Stimulated activated naive B cell treated with anti-CD40 and anti-IgM and Interleukin-4, amounts not matched to agents 10 μg/mL and 1 μg/mL and 100 μg/mL, for 72 hours (primary cell): Measurements from ENCODE around the gene KCNH6.

Experiments used
- ATAC-seq, 2 donors: fragments of 150-1000 bp; cut with Tn5 transposase; replicated peaks; 2 replicates each; pipeline ENCODE4 v1.10.0; 2021; ENCODE audit warnings: moderate library complexity in 1 of 2
- DNase-seq: peaks from one replicate; pipeline ENCODE4 v3.0.0; 2021
- H3K27ac Mint-ChIP-seq: one replicate; pipeline ENCODE4 v1.8.0; 2022; ENCODE audit warnings: mild to moderate bottlenecking, mixed read lengths
- H3K27me3 Mint-ChIP-seq, 2 donors: one replicate each; pipeline ENCODE4 v1.8.0; 2022; ENCODE audit warnings: mixed read lengths in 2 of 2
- H3K36me3 Mint-ChIP-seq, 2 donors: one replicate each; pipeline ENCODE4 v1.8.0; 2022; ENCODE audit warnings: mixed read lengths in 2 of 2, mild to moderate bottlenecking in 1 of 2
- H3K4me1 Mint-ChIP-seq, 2 donors: one replicate each; pipeline ENCODE4 v1.8.0; 2022; ENCODE audit warnings: mixed read lengths in 2 of 2, mild to moderate bottlenecking in 1 of 2
- H3K4me3 Mint-ChIP-seq, 2 donors: one replicate each; pipeline ENCODE4 v1.8.0; 2022; ENCODE audit warnings: mild to moderate bottlenecking in 2 of 2, mixed read lengths in 2 of 2, moderate library complexity in 1 of 2
- H3K9me3 Mint-ChIP-seq, 2 donors: one replicate each; pipeline ENCODE4 v1.8.0; 2022; ENCODE audit warnings: mixed read lengths in 2 of 2, mild to moderate bottlenecking in 1 of 2

Gene KCNH6

DNA sequence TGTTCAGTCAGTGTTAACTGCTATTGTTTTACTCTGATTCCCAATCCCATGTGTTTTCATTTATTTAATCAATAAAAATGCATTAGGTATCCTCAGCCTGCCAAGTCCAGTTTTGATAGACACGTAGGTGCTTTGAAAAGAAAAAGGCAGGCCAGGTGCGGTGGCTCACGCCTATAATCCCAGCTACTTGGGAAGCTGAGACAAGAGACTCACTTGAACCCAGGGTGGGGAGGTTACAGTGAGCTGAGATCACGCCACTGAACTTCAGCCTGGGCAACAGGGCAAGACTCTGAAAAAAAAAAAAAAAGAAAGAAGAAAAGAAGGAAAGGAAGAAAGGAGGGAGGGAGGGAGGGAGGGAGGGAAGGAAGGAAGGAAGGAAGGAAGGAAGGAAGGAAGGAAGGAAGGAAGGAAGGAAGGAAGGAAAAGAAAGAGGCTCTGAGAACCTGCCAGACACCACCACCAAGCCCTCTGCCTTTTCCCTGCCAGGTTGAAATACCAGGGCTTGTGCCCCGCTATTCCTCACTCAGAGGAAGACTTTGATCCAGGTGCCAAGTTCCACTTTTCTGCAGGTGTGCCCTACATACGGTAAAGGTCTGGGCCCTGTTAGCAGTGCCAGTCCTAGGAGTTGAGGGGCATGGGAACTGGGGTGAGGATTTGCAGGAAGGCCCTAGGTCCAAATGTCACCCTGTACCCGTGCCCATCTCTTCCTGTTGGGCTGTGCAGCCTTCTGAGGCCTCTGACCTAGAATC is 10.1 kb upstream of the KCNH6 start:
- ATAC-seq (no peak), DNase-seq (no peak)
- peaks cover 9 to 10% of the 10 kb centered on the region in 2 donors for H3K4me1 Mint-ChIP-seq
- peaks cover 17 to 48% of the 10 kb centered on the region in 2 donors for H3K27me3 Mint-ChIP-seq
- H3K36me3 Mint-ChIP-seq = no peaks in the 10 kb centered on the region
- H3K27ac Mint-ChIP-seq = no peak overlapping the region
- no peaks in the 10 kb centered on the region for H3K9me3 Mint-ChIP-seq
- H3K4me3 Mint-ChIP-seq = no peak overlapping the region

DNA sequence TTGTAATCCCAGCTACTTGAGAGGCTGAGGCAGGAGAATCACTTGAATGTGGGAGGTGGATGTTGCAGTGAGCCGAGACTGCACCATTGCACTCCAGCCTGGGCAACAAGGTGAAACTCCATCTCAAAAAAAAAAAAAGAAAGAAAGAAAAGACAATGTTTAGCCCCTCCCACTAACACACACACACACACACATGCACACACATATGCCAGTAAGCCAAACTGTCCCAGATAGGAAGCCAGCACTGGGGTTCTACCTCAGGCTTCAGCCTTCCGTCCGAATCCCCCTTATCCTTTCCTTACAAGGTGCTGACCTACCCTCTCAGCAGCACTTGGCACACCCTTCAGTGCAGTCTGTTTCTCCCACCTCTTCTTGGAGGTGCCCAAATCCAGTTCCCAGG is 8.7 kb upstream of the KCNH6 start:
- no peaks in the 10 kb centered on the region for H3K36me3 Mint-ChIP-seq
- peaks cover 19 to 41% of the 10 kb centered on the region in 2 donors for H3K27me3 Mint-ChIP-seq
- H3K4me1 Mint-ChIP-seq = peaks cover 9 to 10% of the 10 kb centered on the region in 2 donors
- no peak overlapping the region for H3K4me3 Mint-ChIP-seq
- no peak overlapping the region for H3K27ac Mint-ChIP-seq
- DNase-seq = no peak
- ATAC-seq = no peak
- no peaks in the 10 kb centered on the region for H3K9me3 Mint-ChIP-seq

DNA sequence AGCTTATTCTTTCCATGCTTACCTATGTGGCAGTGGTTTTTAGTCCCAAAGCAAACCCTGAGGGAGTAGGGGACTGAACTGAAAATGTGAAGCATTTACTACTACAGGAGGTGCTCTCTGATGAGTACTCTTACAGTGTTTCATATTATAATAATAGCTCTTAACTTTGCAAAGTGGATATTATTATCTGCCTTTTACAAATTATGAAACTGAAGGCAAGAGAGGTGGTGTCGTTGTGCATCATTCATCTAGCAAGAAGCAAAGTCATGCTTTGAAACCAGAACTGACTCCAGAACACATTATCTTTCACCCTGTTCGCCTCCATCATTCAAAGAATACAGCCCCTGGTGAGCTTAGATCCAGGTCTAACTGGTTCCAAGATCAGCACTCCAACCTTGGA is 8.2 kb upstream of the KCNH6 start:
- Mint-ChIP-seq H3K36me3 (no peaks in the 10 kb centered on the region), H3K9me3 (no peaks in the 10 kb centered on the region), H3K4me1 (peaks cover 9 to 10% of the 10 kb centered on the region in 2 donors), H3K27ac (no peak overlapping the region), H3K4me3 (no peak overlapping the region), H3K27me3 (peaks cover 23 to 44% of the 10 kb centered on the region in 2 donors)
- DNase-seq (no peak), ATAC-seq (peak in 1 of 2 donors; percentile 51)

DNA sequence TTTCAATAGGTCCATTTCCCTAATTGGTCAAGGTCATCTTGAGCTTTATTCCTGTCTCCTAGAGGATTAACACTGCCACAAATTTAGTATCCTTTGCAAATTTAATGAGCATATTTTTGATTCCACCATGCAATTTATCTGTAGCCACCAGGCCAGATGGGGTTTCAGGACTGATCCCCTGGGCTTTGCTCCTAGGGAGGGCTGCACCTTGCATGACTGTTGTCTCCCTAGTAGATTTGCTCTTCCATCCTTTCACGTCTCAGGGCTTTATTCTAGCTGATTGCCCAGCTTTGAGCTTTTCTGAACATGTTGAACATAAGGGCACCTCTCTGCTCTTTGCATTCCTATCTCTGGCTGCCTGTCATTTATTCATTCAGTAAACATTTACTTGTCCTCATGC is 7.7 kb upstream of the KCNH6 start:
- ATAC-seq (no peak), DNase-seq (no peak)
- Mint-ChIP-seq H3K4me1 (peaks cover 9 to 10% of the 10 kb centered on the region in 2 donors), H3K9me3 (no peaks in the 10 kb centered on the region), H3K4me3 (no peak overlapping the region), H3K27ac (no peak overlapping the region), H3K27me3 (peaks cover 22 to 46% of the 10 kb centered on the region in 2 donors), H3K36me3 (no peaks in the 10 kb centered on the region)

DNA sequence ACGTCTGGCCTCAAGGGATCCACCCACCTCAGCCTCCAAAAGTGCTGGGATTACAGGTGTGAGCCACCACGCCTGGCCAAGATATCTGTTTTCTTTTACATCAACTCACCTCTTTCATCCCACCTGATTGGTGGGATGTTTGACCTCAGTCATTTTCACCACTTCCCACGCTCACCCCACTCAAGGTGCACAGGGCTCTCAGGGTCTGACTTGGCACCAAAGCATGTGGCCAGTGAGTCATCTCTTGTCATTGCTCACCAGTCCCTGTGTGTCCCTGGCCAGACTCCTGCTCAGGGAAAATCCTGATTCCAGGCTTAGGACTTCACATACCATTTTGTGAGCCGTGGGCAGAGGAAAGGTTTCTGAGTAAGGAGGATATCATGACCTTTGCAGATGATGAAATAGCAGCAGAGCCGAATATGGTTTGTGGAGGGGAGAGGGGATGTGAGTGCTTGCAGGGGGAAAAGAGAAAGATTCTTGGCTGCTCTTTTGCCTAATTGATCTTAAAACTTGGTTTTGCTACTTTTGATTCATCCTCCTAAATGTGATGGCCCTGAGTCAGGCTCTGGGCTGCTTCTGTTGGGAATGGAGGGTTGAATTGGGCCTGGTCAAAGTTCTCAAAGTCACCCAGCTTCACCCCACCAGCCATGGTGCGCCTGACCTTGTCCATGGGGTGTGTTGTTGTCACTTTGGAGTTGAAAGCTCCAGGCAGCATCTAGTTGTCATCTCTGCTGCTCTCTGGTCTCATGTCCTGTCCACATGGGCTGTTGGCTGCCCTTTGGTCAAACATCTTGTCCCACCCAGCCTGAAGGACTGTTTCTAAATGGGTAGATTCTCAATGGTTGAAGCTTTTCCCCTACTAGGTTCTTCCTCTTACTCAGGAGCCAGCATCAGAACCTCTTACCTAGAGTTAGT is 6.0 kb upstream of the KCNH6 start:
- H3K9me3 Mint-ChIP-seq = no peaks in the 10 kb centered on the region
- H3K27me3 Mint-ChIP-seq = peaks cover 34 to 62% of the 10 kb centered on the region in 2 donors
- ATAC-seq (peak; percentile 57 to 75), DNase-seq (peak; percentile 6)
- no peaks in the 10 kb centered on the region for H3K36me3 Mint-ChIP-seq
- peak overlapping the region; percentile 63 for H3K27ac Mint-ChIP-seq
- H3K4me1 Mint-ChIP-seq = peaks cover 9 to 10% of the 10 kb centered on the region in 2 donors
- no peak overlapping the region for H3K4me3 Mint-ChIP-seq

DNA sequence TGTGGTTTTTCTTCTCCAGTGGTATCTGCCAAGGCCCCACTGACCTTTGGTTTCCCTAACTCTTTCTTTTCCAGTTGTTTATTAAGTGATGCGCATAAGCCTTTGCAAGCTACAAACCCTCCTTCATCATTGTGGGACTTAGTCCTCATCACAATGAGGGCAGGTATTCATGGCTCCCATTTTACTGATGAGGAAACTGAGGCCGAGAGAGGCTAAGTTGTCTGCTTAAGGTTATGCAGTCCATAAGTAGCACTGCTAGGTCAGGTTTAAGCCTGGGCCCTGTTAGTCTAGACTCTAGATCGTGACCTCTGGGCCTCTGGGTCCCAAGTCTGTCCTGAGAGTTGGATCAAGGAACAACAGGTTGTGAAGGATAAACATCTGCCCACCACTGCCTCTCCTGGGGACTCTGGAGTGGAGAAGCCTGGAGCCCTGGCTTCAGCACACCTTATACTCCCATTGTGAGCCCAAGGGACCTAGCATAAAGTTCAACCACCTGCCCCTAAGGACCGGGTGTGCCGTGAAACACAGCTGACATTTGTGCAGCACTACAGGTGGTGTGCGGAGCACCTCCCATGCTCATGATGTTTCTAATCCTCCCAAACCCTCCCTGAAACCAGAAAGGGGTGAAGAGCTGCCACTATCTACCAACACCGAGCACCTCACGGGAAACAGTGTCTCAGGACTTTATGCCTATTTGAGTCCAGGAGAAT is 5.2 kb upstream of the KCNH6 start:
- Mint-ChIP-seq H3K9me3 (no peaks in the 10 kb centered on the region), H3K4me3 (no peak overlapping the region), H3K27ac (no peak overlapping the region), H3K36me3 (no peaks in the 10 kb centered on the region), H3K27me3 (peaks cover 30 to 65% of the 10 kb centered on the region in 2 donors), H3K4me1 (peaks cover 9 to 10% of the 10 kb centered on the region in 2 donors)
- DNase-seq (no peak), ATAC-seq (no peak)

DNA sequence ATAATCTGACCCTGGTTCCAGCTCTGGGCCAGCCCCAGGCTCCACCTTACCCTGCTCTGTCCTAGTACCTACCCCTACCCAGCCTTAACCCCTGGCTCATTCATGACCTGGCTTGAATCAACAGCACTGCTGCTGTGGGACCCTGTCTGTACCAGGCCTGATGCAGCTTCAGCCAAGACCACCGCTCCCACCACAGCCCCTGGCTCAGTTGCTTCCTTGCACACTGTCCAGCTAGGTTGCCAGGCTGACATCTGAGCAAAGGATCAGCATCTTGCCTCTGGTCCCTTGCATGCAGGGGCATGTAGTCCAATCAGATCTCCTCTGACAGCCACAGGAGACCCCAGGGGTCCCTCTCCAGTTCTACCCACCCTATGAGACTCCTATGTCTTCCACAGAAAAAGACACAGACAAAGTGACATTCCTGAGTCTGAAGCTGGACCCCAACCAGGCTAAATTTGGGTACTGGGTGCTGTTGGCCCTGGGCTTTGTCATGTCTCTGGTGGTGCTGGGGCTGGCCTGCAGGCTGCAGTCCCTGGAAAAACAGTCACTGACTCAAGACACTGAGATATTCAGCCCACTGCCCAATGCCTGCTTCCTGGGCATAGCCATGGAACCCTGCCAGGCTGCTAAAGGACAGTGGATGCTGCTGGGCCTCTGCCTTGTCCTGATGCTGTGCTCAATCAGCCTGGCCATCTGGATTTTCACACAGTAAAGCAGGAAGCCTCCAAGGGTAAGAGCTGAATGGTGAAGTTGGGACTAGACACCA is 3.9 kb upstream of the KCNH6 start:
- H3K9me3 Mint-ChIP-seq = no peaks in the 10 kb centered on the region
- H3K27me3 Mint-ChIP-seq = peaks cover 36 to 67% of the 10 kb centered on the region in 2 donors
- H3K4me1 Mint-ChIP-seq = peaks cover 18% of the 10 kb centered on the region in 2 donors

DNA sequence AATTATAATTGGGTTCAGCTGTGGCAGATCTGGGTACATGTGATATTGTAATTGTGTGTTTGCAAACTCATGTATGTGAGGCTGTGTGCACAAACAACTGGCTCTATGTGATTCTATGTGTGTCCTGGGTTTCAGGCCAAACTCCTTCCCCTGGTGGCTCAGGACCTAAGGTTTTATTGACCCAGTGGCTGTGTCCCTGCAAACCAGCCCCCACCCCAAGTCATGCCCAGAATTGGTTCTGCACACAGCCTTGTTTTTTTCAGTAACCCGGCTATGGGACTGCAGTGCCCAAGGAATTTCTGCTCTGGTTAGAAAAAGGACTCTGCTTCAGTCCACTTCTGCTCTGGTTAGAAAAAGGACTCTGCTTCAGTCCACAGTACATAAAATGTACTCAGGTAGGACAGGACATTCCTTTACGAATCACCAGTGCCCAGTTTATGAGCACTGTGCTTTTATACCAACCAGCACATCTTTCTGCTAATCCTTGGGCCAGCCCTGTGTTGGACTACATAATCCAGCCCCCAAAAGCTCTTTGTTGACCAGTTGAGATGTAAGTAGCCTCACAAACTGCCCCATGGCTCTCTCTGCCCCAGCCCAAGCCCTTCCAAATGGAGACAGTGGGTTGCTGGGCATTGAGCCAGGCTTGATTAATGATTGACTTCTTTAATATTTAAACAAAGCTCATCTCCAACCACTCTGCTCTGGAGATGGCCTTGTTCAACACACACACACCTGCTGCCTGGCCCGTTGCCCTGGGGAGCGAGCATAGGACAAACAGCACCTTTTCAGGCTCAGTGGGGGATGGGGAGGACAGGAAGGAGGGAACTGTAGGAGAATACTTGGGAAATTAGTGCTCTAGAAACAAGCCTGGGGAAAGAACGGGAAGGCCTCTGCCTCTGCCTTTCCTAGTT is 2.9 kb upstream of the KCNH6 start:
- H3K4me1 Mint-ChIP-seq = peaks cover 15 to 18% of the 10 kb centered on the region in 2 donors
- peaks cover 44 to 69% of the 10 kb centered on the region in 2 donors for H3K27me3 Mint-ChIP-seq
- H3K27ac Mint-ChIP-seq = no peak overlapping the region
- no peak for ATAC-seq
- no peak for DNase-seq
- H3K36me3 Mint-ChIP-seq = peaks cover 0 to 3% of the 10 kb centered on the region in 2 donors
- no peaks in the 10 kb centered on the region for H3K9me3 Mint-ChIP-seq
- no peak overlapping the region for H3K4me3 Mint-ChIP-seq

More for the DNA sequence above, 3.9 kb upstream of the KCNH6 start:
- no peak overlapping the region for H3K4me3 Mint-ChIP-seq
- H3K36me3 Mint-ChIP-seq = peaks cover 0 to 3% of the 10 kb centered on the region in 2 donors
- DNase-seq (no peak), ATAC-seq (no peak)
- peak overlapping the region; percentile 21 for H3K27ac Mint-ChIP-seq

DNA sequence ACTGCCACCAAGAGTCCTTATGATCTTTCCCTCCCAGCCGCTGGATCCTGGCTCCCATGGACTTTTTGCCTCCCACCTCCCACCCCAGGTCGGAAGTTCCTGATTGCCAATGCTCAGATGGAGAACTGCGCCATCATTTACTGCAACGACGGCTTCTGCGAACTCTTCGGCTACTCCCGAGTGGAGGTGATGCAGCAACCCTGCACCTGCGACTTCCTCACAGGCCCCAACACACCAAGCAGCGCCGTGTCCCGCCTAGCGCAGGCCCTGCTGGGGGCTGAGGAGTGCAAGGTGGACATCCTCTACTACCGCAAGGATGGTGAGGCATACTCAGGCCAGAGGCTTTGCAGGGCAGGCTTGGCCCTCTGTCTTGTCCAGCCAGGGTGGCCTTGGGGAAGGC is 893 bp downstream of the KCNH6 start:
- Mint-ChIP-seq H3K27me3 (peaks cover 53 to 80% of the 10 kb centered on the region in 2 donors), H3K4me3 (peak overlapping the region; percentile 8 to 58), H3K4me1 (peaks cover 7 to 9% of the 10 kb centered on the region in 2 donors), H3K36me3 (peaks cover 0 to 3% of the 10 kb centered on the region in 2 donors), H3K9me3 (no peaks in the 10 kb centered on the region), H3K27ac (no peak overlapping the region)
- ATAC-seq (no peak), DNase-seq (no peak)

DNA sequence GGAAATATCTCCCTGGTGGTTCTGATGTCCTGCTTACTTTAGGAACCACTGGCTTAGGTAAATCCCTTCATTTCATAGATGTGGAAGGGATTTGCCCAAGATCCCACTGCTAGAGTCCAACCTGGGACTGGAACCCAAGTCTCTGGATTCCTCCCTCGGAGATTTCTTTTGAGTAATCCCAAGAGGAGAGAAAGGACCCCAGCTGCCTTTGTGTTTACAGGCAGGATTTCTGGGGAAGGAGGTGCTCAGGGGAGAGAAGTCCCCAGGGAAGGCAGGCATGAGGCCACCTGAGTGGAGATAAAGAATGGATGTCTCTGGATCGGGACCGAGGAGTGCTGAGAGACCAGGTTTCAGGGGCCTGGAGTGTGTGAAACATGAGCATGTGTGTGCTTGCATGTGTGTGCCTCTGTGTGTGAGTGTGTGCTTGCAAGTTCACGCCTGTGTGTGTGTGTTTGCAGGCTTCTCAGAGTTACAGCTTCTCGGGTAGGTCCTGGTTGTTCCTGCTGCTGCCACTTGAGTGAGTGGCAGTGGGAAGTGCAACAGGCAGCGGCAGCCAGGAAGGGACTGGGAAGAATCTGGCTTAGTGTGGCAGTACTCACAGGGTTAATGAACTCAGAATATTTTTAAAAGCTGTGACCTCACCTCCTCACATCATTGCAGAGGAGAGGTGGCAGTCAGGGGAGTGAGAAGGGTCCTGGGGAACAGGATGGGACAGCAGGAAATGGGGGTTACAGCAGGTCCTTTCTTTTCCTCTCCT is 2.2 kb downstream of the KCNH6 start:
- peaks cover 7 to 9% of the 10 kb centered on the region in 2 donors for H3K4me1 Mint-ChIP-seq
- ATAC-seq (no peak), DNase-seq (no peak)
- peaks cover 0 to 3% of the 10 kb centered on the region in 2 donors for H3K36me3 Mint-ChIP-seq
- H3K27ac Mint-ChIP-seq = no peak overlapping the region
- H3K27me3 Mint-ChIP-seq = peaks cover 45 to 69% of the 10 kb centered on the region in 2 donors
- H3K4me3 Mint-ChIP-seq = no peak overlapping the region
- no peaks in the 10 kb centered on the region for H3K9me3 Mint-ChIP-seq

DNA sequence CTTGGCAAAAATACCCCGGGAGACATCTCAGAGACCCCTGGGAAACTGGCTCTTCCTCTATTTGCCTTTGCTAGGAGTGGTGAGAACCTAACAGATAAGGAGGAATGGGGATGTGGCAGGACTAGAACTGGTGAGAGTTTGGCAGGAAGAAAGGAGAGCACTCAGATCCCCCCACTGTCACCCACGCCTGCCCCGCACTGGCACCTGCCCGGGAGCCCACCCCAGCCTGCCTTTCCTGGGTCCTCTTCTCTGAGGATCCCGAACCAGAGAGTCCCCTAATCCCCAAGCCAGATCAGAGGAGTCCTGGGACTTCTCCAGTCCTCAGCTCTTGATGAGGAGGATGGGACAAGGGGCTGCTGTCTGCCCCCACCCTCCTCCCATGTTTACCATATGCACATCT is 3.7 kb downstream of the KCNH6 start:
- no peak for ATAC-seq
- no peak overlapping the region for H3K4me3 Mint-ChIP-seq
- H3K27ac Mint-ChIP-seq = no peak overlapping the region

DNA sequence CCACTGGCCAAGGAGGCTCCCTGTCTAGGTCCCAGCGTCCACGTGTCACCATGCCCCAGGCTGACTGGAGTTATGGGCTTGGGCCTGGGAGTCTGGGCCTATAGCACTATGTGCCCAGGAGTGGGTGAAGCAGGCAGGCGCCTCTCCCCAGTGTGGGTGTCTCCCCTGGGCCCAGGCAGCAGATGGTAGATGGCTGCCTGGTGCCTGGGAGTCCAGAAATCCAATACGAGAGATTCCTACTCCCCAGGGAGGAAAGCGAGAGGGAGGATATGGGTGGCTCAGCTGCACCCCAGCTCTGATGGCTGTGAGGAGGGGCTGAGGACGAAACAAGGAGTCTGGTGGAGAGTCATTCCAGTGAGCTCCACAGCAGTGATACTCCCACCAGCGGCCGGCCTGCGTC is 5.0 kb downstream of the KCNH6 start:
- Mint-ChIP-seq H3K27ac (no peak overlapping the region), H3K4me1 (peaks cover 7 to 9% of the 10 kb centered on the region in 2 donors), H3K4me3 (no peak overlapping the region), H3K9me3 (no peaks in the 10 kb centered on the region), H3K36me3 (peaks cover 0 to 3% of the 10 kb centered on the region in 2 donors), H3K27me3 (peaks cover 32 to 47% of the 10 kb centered on the region in 2 donors)
- DNase-seq = no peak
- ATAC-seq = no peak

More for the DNA sequence above, 3.7 kb downstream of the KCNH6 start:
- H3K4me1 Mint-ChIP-seq = peaks cover 7 to 9% of the 10 kb centered on the region in 2 donors
- peaks cover 0 to 3% of the 10 kb centered on the region in 2 donors for H3K36me3 Mint-ChIP-seq
- no peak for DNase-seq
- H3K9me3 Mint-ChIP-seq = no peaks in the 10 kb centered on the region
- H3K27me3 Mint-ChIP-seq = peaks cover 35 to 56% of the 10 kb centered on the region in 2 donors
